Measurements from ENCODE around the gene LGALS16. TPM values are rescaled to one million over a fixed set of nuclear protein-coding genes. Genes with fewer than 3 reads are reported as not detected.

The LGALS16 gene
- polyA plus RNA-seq, 1 donor from 2014 or later = not detected

DNA sequence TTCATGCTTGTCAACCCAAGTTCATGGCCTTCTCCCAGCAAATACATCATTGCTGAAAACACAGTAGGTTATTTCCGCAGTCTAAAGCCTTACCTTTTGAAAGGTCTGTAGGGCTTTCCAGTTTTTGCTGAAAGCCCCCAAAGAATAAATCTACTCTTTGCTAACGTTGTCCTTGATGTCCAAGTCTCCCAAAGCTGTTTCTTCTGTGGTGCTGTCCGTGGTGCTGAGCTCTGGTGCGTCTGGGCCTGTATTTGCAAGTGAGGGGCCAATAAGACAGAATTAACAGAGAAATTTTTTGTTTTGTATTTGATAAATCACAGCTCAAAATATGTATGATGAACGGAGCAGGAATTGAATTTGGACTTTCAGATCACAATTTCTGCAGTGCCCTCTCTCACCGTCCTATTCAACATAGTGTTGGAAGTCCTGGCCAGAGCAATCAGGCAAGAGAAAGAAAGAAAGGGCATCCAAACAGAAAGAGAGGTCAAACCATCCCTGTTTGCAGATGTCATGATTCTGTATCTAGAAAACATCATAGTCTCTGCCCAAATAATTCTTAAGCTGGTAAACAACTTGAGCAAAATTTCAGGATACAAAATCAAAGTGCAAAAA, 9.8 kb upstream of the LGALS16 start:
- Histone ChIP-seq H3K79me2 (replicated peaks; ENCODE audit: insufficient read depth, low read length) (no peaks in the 10 kb centered on the region), H3K36me3 (ENCODE audit: insufficient read depth, low read length) (no peaks in the 10 kb centered on the region), H3K9ac (ENCODE audit: low read length) (no peak overlapping the region), H2AFZ (ENCODE audit: low read depth, low read length) (no peak overlapping the region), H3K9me2 (ENCODE audit: insufficient read depth, low read length) (no peaks in the 10 kb centered on the region), H3K27me3 (ENCODE audit: insufficient read depth, low read depth, low read length) (no peaks in the 10 kb centered on the region), H4K20me1 (ENCODE audit: insufficient read depth) (no peaks in the 10 kb centered on the region), H3K27ac (ENCODE audit: low read length) (no peak overlapping the region), H3K4me2 (ENCODE audit: low read length) (no peak overlapping the region), H3K4me3 (ENCODE audit: low read length) (no peak overlapping the region), H3F3A (ENCODE audit: insufficient read depth, low read length, poor library complexity, severe bottlenecking) (no peaks in the 10 kb centered on the region), H3K9me3 (ENCODE audit: low read length) (no peaks in the 10 kb centered on the region)
- TF ChIP-seq EZH2 (IDR thresholded peaks at IDR 0.05; ENCODE audit: borderline replicate concordance, insufficient read depth, low read length, poor library complexity, severe bottlenecking) (no peak), RAD21 (conservative IDR thresholded peaks at IDR 0.05) (no peak)
- TF ChIP-seq, protein P1, sequence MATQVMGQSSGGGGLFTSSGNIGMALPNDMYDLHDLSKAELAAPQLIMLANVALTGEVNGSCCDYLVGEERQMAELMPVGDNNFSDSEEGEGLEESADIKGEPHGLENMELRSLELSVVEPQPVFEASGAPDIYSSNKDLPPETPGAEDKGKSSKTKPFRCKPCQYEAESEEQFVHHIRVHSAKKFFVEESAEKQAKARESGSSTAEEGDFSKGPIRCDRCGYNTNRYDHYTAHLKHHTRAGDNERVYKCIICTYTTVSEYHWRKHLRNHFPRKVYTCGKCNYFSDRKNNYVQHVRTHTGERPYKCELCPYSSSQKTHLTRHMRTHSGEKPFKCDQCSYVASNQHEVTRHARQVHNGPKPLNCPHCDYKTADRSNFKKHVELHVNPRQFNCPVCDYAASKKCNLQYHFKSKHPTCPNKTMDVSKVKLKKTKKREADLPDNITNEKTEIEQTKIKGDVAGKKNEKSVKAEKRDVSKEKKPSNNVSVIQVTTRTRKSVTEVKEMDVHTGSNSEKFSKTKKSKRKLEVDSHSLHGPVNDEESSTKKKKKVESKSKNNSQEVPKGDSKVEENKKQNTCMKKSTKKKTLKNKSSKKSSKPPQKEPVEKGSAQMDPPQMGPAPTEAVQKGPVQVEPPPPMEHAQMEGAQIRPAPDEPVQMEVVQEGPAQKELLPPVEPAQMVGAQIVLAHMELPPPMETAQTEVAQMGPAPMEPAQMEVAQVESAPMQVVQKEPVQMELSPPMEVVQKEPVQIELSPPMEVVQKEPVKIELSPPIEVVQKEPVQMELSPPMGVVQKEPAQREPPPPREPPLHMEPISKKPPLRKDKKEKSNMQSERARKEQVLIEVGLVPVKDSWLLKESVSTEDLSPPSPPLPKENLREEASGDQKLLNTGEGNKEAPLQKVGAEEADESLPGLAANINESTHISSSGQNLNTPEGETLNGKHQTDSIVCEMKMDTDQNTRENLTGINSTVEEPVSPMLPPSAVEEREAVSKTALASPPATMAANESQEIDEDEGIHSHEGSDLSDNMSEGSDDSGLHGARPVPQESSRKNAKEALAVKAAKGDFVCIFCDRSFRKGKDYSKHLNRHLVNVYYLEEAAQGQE (IDR thresholded peaks at IDR 0.05; ENCODE audit: borderline replicate concordance) = peak; percentile 32

DNA sequence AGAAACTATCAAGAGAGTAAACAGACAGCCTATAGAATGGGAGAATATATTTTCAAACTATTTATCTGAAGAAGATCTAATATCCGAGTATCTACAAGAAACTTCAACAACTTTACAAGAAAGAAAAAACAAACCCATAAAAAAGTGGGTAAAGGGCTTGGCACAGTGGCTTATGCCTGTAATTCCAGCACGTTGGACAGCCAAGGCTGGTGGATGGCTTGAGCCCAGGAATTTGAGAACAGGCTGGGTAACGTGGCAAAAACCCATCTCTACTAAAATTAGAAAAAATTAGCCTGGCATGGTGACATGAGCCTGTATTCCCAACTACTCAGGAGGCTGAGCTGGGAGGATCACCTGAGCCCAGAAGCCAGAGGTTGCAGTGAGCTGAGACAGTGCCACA, 7.8 kb upstream of the LGALS16 start:
- no peak overlapping the region for H3K27ac ChIP-seq (ENCODE audit: low read length)
- H3K4me2 ChIP-seq (ENCODE audit: low read length) = no peak overlapping the region
- no peaks in the 10 kb centered on the region for H4K20me1 ChIP-seq (ENCODE audit: insufficient read depth)
- no peak for TF ChIP-seq MXI1 (conservative IDR thresholded peaks at IDR 0.05; ENCODE audit: poor library complexity, severe bottlenecking)
- no peak for TF ChIP-seq EP300 (conservative IDR thresholded peaks at IDR 0.05; ENCODE audit: poor library complexity, severe bottlenecking)
- TF ChIP-seq, protein P2, sequence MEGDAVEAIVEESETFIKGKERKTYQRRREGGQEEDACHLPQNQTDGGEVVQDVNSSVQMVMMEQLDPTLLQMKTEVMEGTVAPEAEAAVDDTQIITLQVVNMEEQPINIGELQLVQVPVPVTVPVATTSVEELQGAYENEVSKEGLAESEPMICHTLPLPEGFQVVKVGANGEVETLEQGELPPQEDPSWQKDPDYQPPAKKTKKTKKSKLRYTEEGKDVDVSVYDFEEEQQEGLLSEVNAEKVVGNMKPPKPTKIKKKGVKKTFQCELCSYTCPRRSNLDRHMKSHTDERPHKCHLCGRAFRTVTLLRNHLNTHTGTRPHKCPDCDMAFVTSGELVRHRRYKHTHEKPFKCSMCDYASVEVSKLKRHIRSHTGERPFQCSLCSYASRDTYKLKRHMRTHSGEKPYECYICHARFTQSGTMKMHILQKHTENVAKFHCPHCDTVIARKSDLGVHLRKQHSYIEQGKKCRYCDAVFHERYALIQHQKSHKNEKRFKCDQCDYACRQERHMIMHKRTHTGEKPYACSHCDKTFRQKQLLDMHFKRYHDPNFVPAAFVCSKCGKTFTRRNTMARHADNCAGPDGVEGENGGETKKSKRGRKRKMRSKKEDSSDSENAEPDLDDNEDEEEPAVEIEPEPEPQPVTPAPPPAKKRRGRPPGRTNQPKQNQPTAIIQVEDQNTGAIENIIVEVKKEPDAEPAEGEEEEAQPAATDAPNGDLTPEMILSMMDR (IDR thresholded peaks at IDR 0.05; ENCODE audit: poor library complexity, severe bottlenecking) = no peak
- TF ChIP-seq EZH2 (IDR thresholded peaks at IDR 0.05; ENCODE audit: borderline replicate concordance, insufficient read depth, low read length, poor library complexity, severe bottlenecking) = no peak
- no peaks in the 10 kb centered on the region for H3K9me2 ChIP-seq (ENCODE audit: insufficient read depth, low read length)
- H2AFZ ChIP-seq (ENCODE audit: low read depth, low read length) = no peak overlapping the region
- H3K36me3 ChIP-seq (ENCODE audit: insufficient read depth, low read length) = no peaks in the 10 kb centered on the region
- no peaks in the 10 kb centered on the region for H3K27me3 ChIP-seq (ENCODE audit: insufficient read depth, low read depth, low read length)
- H3K79me2 ChIP-seq (replicated peaks; ENCODE audit: insufficient read depth, low read length) = no peaks in the 10 kb centered on the region
- no peaks in the 10 kb centered on the region for H3K9me3 ChIP-seq (ENCODE audit: low read length)
- H3K4me3 ChIP-seq (ENCODE audit: low read length) = no peak overlapping the region
- no peaks in the 10 kb centered on the region for H3F3A ChIP-seq (ENCODE audit: insufficient read depth, low read length, poor library complexity, severe bottlenecking)
- no peak overlapping the region for H3K9ac ChIP-seq (ENCODE audit: low read length)

DNA sequence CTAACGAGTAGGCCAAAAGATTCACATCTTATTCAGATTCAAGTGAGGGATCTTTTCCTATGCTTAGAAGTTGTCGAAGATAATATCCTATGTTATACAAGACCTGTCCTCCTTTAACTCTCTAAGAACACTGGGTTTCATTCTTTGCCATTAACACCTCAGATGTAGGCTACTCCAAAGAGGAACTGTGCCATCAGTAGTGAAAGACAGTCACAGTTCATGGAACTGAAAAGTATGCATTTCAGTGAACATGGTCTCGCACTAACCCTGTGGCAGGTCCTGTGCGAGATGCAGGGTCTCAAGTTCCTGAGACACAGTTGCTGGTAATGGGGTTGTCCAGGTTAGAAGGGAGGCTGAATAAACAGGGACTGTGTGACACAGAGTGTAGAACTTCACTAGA, 4.1 kb downstream of the LGALS16 start:
- Histone ChIP-seq H3K4me3 (ENCODE audit: low read length) (no peak overlapping the region), H3K27me3 (ENCODE audit: insufficient read depth, low read depth, low read length) (no peaks in the 10 kb centered on the region), H4K20me1 (ENCODE audit: insufficient read depth) (no peaks in the 10 kb centered on the region), H3K27ac (ENCODE audit: low read length) (no peak overlapping the region), H3K9ac (ENCODE audit: low read length) (no peak overlapping the region), H2AFZ (ENCODE audit: low read depth, low read length) (no peak overlapping the region), H3K79me2 (replicated peaks; ENCODE audit: insufficient read depth, low read length) (no peaks in the 10 kb centered on the region), H3K36me3 (ENCODE audit: insufficient read depth, low read length) (no peaks in the 10 kb centered on the region), H3K9me3 (ENCODE audit: low read length) (no peaks in the 10 kb centered on the region), H3K9me2 (ENCODE audit: insufficient read depth, low read length) (no peaks in the 10 kb centered on the region), H3K4me2 (ENCODE audit: low read length) (no peak overlapping the region), H3F3A (ENCODE audit: insufficient read depth, low read length, poor library complexity, severe bottlenecking) (no peaks in the 10 kb centered on the region)
- TF ChIP-seq RAD21 (conservative IDR thresholded peaks at IDR 0.05) (no peak), EP300 (conservative IDR thresholded peaks at IDR 0.05; ENCODE audit: poor library complexity, severe bottlenecking) (no peak), MXI1 (conservative IDR thresholded peaks at IDR 0.05; ENCODE audit: poor library complexity, severe bottlenecking) (no peak), SMC3 (conservative IDR thresholded peaks at IDR 0.05; ENCODE audit: poor library complexity) (no peak), TAF1 (IDR thresholded peaks at IDR 0.05; ENCODE audit: low read depth) (no peak), POLR2AphosphoS5 (IDR thresholded peaks at IDR 0.05) (no peak), EZH2 (IDR thresholded peaks at IDR 0.05; ENCODE audit: borderline replicate concordance, insufficient read depth, low read length, poor library complexity, severe bottlenecking) (no peak)
- TF ChIP-seq, protein P1 (IDR thresholded peaks at IDR 0.05; ENCODE audit: borderline replicate concordance) = no peak
- TF ChIP-seq, protein P2 (IDR thresholded peaks at IDR 0.05; ENCODE audit: poor library complexity, severe bottlenecking) = no peak

Measured in neural cell (in vitro differentiated cells).